GM21619 (cell line): Measurements from ENCODE around the gene CFAP99.

Source experiments
- ATAC-seq: cut with Tn5 transposase; IDR thresholded peaks from one replicate; pipeline ENCODE4 v1.9.1; 2021; ENCODE audit not compliant: unreplicated experiment

The CFAP99 gene

GRCh38 chr4:2390146-2390545 lies 28.6 kb upstream of the CFAP99 start:
- ATAC-seq = no peak

- ATAC-seq = no peak
Observed at GRCh38 chr4:2390784-2391421, 27.9 kb upstream of the CFAP99 start.

GRCh38 chr4:2393353-2394270 lies 25.1 kb upstream of the CFAP99 start:
- no peak for ATAC-seq

GRCh38 chr4:2394528-2394927 lies 24.2 kb upstream of the CFAP99 start:
- no peak for ATAC-seq

- ATAC-seq = no peak
Observed at GRCh38 chr4:2395038-2395437, 23.7 kb upstream of the CFAP99 start.

- no peak for ATAC-seq
Observed at GRCh38 chr4:2395584-2395983, 23.2 kb upstream of the CFAP99 start.

- ATAC-seq = no peak
Observed at GRCh38 chr4:2396781-2397368, 21.9 kb upstream of the CFAP99 start.

- no peak for ATAC-seq
Observed at GRCh38 chr4:2397596-2398379, 21.0 kb upstream of the CFAP99 start.

- no peak for ATAC-seq
Observed at GRCh38 chr4:2399216-2399615, 19.5 kb upstream of the CFAP99 start.

- no peak for ATAC-seq
Observed at GRCh38 chr4:2399631-2400190, 19.0 kb upstream of the CFAP99 start.

GRCh38 chr4:2400841-2401609 lies 17.7 kb upstream of the CFAP99 start:
- ATAC-seq = no peak

GRCh38 chr4:2401610-2401983 lies 17.2 kb upstream of the CFAP99 start:
- no peak for ATAC-seq

GRCh38 chr4:2402048-2402842 lies 16.5 kb upstream of the CFAP99 start:
- ATAC-seq = no peak

GRCh38 chr4:2402941-2403340 lies 15.8 kb upstream of the CFAP99 start:
- ATAC-seq = no peak

- no peak for ATAC-seq
Observed at GRCh38 chr4:2406406-2406805, 12.3 kb upstream of the CFAP99 start.

GRCh38 chr4:2406920-2407319 lies 11.8 kb upstream of the CFAP99 start:
- no peak for ATAC-seq

GRCh38 chr4:2407991-2408342 lies 10.8 kb upstream of the CFAP99 start:
- ATAC-seq = no peak

- ATAC-seq = no peak
Observed at GRCh38 chr4:2408401-2408958, 10.3 kb upstream of the CFAP99 start.

- ATAC-seq = no peak
Observed at GRCh38 chr4:2408976-2409375, 9.8 kb upstream of the CFAP99 start.
